Neural crest cell (in vitro differentiated cells): ENCODE data around the gene EID3. TPM values are rescaled to one million over a fixed set of nuclear protein-coding genes. Genes with fewer than 3 reads are reported as not detected.
"Not testable (repeated sequence)": the region's sequence is repeated elsewhere in the genome, so short reads cannot be mapped to it uniquely, and the experiment has no call there.

Experiments
- DNase-seq: peaks from one replicate; pipeline ENCODE4 v3.0.0; 2021; ENCODE audit warnings: low read depth, mixed read lengths, low spot score
- H3K27ac Mint-ChIP-seq: one replicate; pipeline ENCODE4 v1.8.0; 2021; ENCODE audit warnings: mild to moderate bottlenecking, mixed read lengths; ENCODE audit not compliant: unreplicated experiment
- H3K27me3 Mint-ChIP-seq: 2 replicates; pipeline ENCODE4 v1.8.0; 2021; ENCODE audit warnings: low read depth, mild to moderate bottlenecking, mixed read lengths
- H3K36me3 Mint-ChIP-seq: 2 replicates; pipeline ENCODE4 v1.8.0; 2021; ENCODE audit warnings: low read depth, mild to moderate bottlenecking, mixed read lengths
- H3K4me1 Mint-ChIP-seq: 2 replicates; pipeline ENCODE4 v1.8.0; 2021; ENCODE audit warnings: mixed read lengths
- H3K4me3 Mint-ChIP-seq: one replicate; pipeline ENCODE4 v1.8.0; 2021; ENCODE audit warnings: mild to moderate bottlenecking, mixed read lengths
- H3K9me3 Mint-ChIP-seq: 2 replicates; pipeline ENCODE4 v1.8.0; 2021; ENCODE audit warnings: mixed read lengths
- CTCF ChIP-seq: fragments of 200-600 bp; sonication (generic); conservative IDR thresholded peaks from 2 replicates; pipeline ENCODE4 v1.5.0; 2021; ENCODE audit warnings: antibody characterized with exemption, mild to moderate bottlenecking
- long read RNA-seq: library from polyadenylated mRNA; unstranded; transcript quantifications from one replicate; pipeline ENCODE4 v2.0.0, GENCODE V29; 2020
- total RNA-seq: library from RNA; stranded (reverse); gene quantifications from 2 replicates; pipeline ENCODE4 v1.2.1, GENCODE V29; 2021

Gene EID3
- 1.8 and 3.0 TPM in 2 replicates for total RNA-seq
- long read RNA-seq, transcript EID3-201 (1 exons, 1,467 nt): major isoform, 6 of 6 reads
- long read RNA-seq, partial matches to known transcripts: 0 of 6 reads
- long read RNA-seq, other reads (novel, unspliced or antisense): 0 of 6 reads

GRCh38 chr12:104303538-104304151 is at the start of gene EID3:
TSS of gene EID3 (plus strand) at chr12:104303739. CDS start at chr12:104303935, 196 bp downstream.
- TF ChIP-seq CTCF: no peak
- H3K4me3 Mint-ChIP-seq: peak within 1 kb of the TSS; percentile 69
- peak; percentile 55 for DNase-seq
- H3K4me1 Mint-ChIP-seq: peaks cover 41% of the 10 kb centered on the region
- H3K9me3 Mint-ChIP-seq: peaks cover 2% of the 10 kb centered on the region
- H3K27ac Mint-ChIP-seq: peak within 1 kb of the TSS; percentile 63
- peaks cover 31% of the 10 kb centered on the region for H3K36me3 Mint-ChIP-seq
- H3K27me3 Mint-ChIP-seq: no peaks in the 10 kb centered on the region

GRCh38 chr12:104257913-104258472 is 45.5 kb upstream of the EID3 start:
- no peak for DNase-seq
- Mint-ChIP-seq H3K4me3 (no peak overlapping the region), H3K27me3 (no peaks in the 10 kb centered on the region), H3K36me3 (no peaks in the 10 kb centered on the region), H3K27ac (no peak overlapping the region), H3K4me1 (no peaks in the 10 kb centered on the region), H3K9me3 (no peaks in the 10 kb centered on the region)
- no peak for TF ChIP-seq CTCF

- Mint-ChIP-seq H3K27ac (no peak overlapping the region), H3K4me1 (no peaks in the 10 kb centered on the region), H3K4me3 (no peak overlapping the region), H3K27me3 (no peaks in the 10 kb centered on the region), H3K9me3 (no peaks in the 10 kb centered on the region), H3K36me3 (no peaks in the 10 kb centered on the region)
- TF ChIP-seq CTCF: no peak
- no peak for DNase-seq
Observed at GRCh38 chr12:104258476-104259067, 45.0 kb upstream of the EID3 start.

GRCh38 chr12:104263026-104263425 is 40.5 kb upstream of the EID3 start:
- Mint-ChIP-seq H3K4me3 (no peak overlapping the region), H3K4me1 (peaks cover 5% of the 10 kb centered on the region), H3K27me3 (no peaks in the 10 kb centered on the region), H3K36me3 (no peaks in the 10 kb centered on the region), H3K27ac (no peak overlapping the region), H3K9me3 (no peaks in the 10 kb centered on the region)
- TF ChIP-seq CTCF: no peak
- DNase-seq: no peak

GRCh38 chr12:104263580-104264358 is 39.8 kb upstream of the EID3 start:
- TF ChIP-seq CTCF: no peak
- no peak overlapping the region for H3K4me3 Mint-ChIP-seq
- no peak for DNase-seq
- H3K36me3 Mint-ChIP-seq: no peaks in the 10 kb centered on the region
- H3K27me3 Mint-ChIP-seq: no peaks in the 10 kb centered on the region
- no peaks in the 10 kb centered on the region for H3K9me3 Mint-ChIP-seq
- H3K27ac Mint-ChIP-seq: peak overlapping the region; percentile 54
- peaks cover 5% of the 10 kb centered on the region for H3K4me1 Mint-ChIP-seq

- DNase-seq, H3K4me3 Mint-ChIP-seq, H3K4me1 Mint-ChIP-seq, H3K27ac Mint-ChIP-seq, H3K9me3 Mint-ChIP-seq, H3K27me3 Mint-ChIP-seq, H3K36me3 Mint-ChIP-seq: not testable (repeated sequence)
Observed at GRCh38 chr12:104265436-104265835, 38.1 kb upstream of the EID3 start.
